ENCODE measurements around the gene GLT1D1.

Gene GLT1D1

GRCh38 chr12:128816643-128816920 lies 36.7 kb upstream of the GLT1D1 start:
- no peak for DNase-seq
- peaks cover 84% of the 10 kb centered on the region for H3K4me1 Mint-ChIP-seq (ENCODE audit: low read depth)
- H3K4me3 Mint-ChIP-seq = no peak overlapping the region
- H3K27ac Mint-ChIP-seq = no peak overlapping the region
- no peaks in the 10 kb centered on the region for H3K9me3 Mint-ChIP-seq
- peaks cover 83% of the 10 kb centered on the region for H3K36me3 Mint-ChIP-seq (ENCODE audit: low read depth)
- H3K27me3 Mint-ChIP-seq = no peaks in the 10 kb centered on the region

GRCh38 chr12:128817111-128818015 lies 35.9 kb upstream of the GLT1D1 start:
- H3K9me3 Mint-ChIP-seq = no peaks in the 10 kb centered on the region
- H3K27ac Mint-ChIP-seq = peak overlapping the region; percentile 39
- H3K27me3 Mint-ChIP-seq = no peaks in the 10 kb centered on the region
- DNase-seq = no peak
- peaks cover 84% of the 10 kb centered on the region for H3K4me1 Mint-ChIP-seq (ENCODE audit: low read depth)
- peaks cover 81% of the 10 kb centered on the region for H3K36me3 Mint-ChIP-seq (ENCODE audit: low read depth)
- no peak overlapping the region for H3K4me3 Mint-ChIP-seq

- no peak for DNase-seq
- Mint-ChIP-seq H3K27me3 (no peaks in the 10 kb centered on the region), H3K4me1 (ENCODE audit: low read depth) (peaks cover 77% of the 10 kb centered on the region), H3K4me3 (no peak overlapping the region), H3K27ac (peak overlapping the region; percentile 46), H3K9me3 (no peaks in the 10 kb centered on the region), H3K36me3 (ENCODE audit: low read depth) (peaks cover 74% of the 10 kb centered on the region)
Measured at GRCh38 chr12:128818065-128819022, 34.9 kb upstream of the GLT1D1 start.

GRCh38 chr12:128819293-128820144 lies 33.8 kb upstream of the GLT1D1 start:
- DNase-seq = no peak
- Mint-ChIP-seq H3K4me3 (no peak overlapping the region), H3K27me3 (no peaks in the 10 kb centered on the region), H3K4me1 (ENCODE audit: low read depth) (peaks cover 66% of the 10 kb centered on the region), H3K36me3 (ENCODE audit: low read depth) (peaks cover 62% of the 10 kb centered on the region), H3K9me3 (no peaks in the 10 kb centered on the region), H3K27ac (no peak overlapping the region)

GRCh38 chr12:128820253-128820652 lies 33.0 kb upstream of the GLT1D1 start:
- no peak overlapping the region for H3K4me3 Mint-ChIP-seq
- H3K4me1 Mint-ChIP-seq (ENCODE audit: low read depth) = peaks cover 65% of the 10 kb centered on the region
- H3K36me3 Mint-ChIP-seq (ENCODE audit: low read depth) = peaks cover 54% of the 10 kb centered on the region
- H3K27me3 Mint-ChIP-seq = no peaks in the 10 kb centered on the region
- no peak for DNase-seq
- H3K9me3 Mint-ChIP-seq = no peaks in the 10 kb centered on the region
- no peak overlapping the region for H3K27ac Mint-ChIP-seq

- Mint-ChIP-seq H3K27me3 (no peaks in the 10 kb centered on the region), H3K27ac (peak overlapping the region; percentile 57), H3K4me1 (ENCODE audit: low read depth) (peaks cover 61% of the 10 kb centered on the region), H3K4me3 (peak overlapping the region; percentile 42), H3K36me3 (ENCODE audit: low read depth) (peaks cover 49% of the 10 kb centered on the region), H3K9me3 (no peaks in the 10 kb centered on the region)
- DNase-seq = no peak
Measured at GRCh38 chr12:128820723-128821432, 32.4 kb upstream of the GLT1D1 start.

- no peak for DNase-seq
- H3K9me3 Mint-ChIP-seq = no peaks in the 10 kb centered on the region
- H3K4me1 Mint-ChIP-seq (ENCODE audit: low read depth) = peaks cover 40% of the 10 kb centered on the region
- H3K27me3 Mint-ChIP-seq = no peaks in the 10 kb centered on the region
- peak overlapping the region; percentile 77 for H3K27ac Mint-ChIP-seq
- peaks cover 36% of the 10 kb centered on the region for H3K36me3 Mint-ChIP-seq (ENCODE audit: low read depth)
- peak overlapping the region; percentile 85 for H3K4me3 Mint-ChIP-seq
Measured at GRCh38 chr12:128823216-128823915, 29.9 kb upstream of the GLT1D1 start.

- H3K36me3 Mint-ChIP-seq (ENCODE audit: low read depth) = peaks cover 32% of the 10 kb centered on the region
- DNase-seq = peak; percentile 96
- H3K27me3 Mint-ChIP-seq = peaks cover 6% of the 10 kb centered on the region
- peak within 1 kb of the TSS; percentile 80 for H3K27ac Mint-ChIP-seq
- H3K4me1 Mint-ChIP-seq (ENCODE audit: low read depth) = peaks cover 34% of the 10 kb centered on the region
- peak within 1 kb of the TSS; percentile 85 for H3K4me3 Mint-ChIP-seq
- no peaks in the 10 kb centered on the region for H3K9me3 Mint-ChIP-seq
Measured at GRCh38 chr12:128823916-128824839, 29.1 kb upstream of the GLT1D1 start, which contains the start of gene SLC15A4. Gene SLC15A4 (minus strand): TSS chr12:128823958. CDS start chr12:128823943, 15 bp downstream.

- H3K4me3 Mint-ChIP-seq = no peak overlapping the region
- peaks cover 34% of the 10 kb centered on the region for H3K4me1 Mint-ChIP-seq (ENCODE audit: low read depth)
- no peak overlapping the region for H3K27ac Mint-ChIP-seq
- DNase-seq = no peak
- H3K27me3 Mint-ChIP-seq = peaks cover 13% of the 10 kb centered on the region
- H3K9me3 Mint-ChIP-seq = no peaks in the 10 kb centered on the region
- peaks cover 16% of the 10 kb centered on the region for H3K36me3 Mint-ChIP-seq (ENCODE audit: low read depth)
Measured at GRCh38 chr12:128825835-128826234, 27.4 kb upstream of the GLT1D1 start.

- peaks cover 21% of the 10 kb centered on the region for H3K4me1 Mint-ChIP-seq (ENCODE audit: low read depth)
- H3K36me3 Mint-ChIP-seq (ENCODE audit: low read depth) = peaks cover 3% of the 10 kb centered on the region
- H3K4me3 Mint-ChIP-seq = no peak overlapping the region
- H3K9me3 Mint-ChIP-seq = no peaks in the 10 kb centered on the region
- DNase-seq = no peak
- no peak overlapping the region for H3K27ac Mint-ChIP-seq
- peaks cover 13% of the 10 kb centered on the region for H3K27me3 Mint-ChIP-seq
Measured at GRCh38 chr12:128827724-128828123, 25.6 kb upstream of the GLT1D1 start.

- Mint-ChIP-seq H3K4me3 (no peak overlapping the region), H3K27ac (peak overlapping the region; percentile 76), H3K27me3 (peaks cover 13% of the 10 kb centered on the region), H3K4me1 (ENCODE audit: low read depth) (peaks cover 14% of the 10 kb centered on the region), H3K9me3 (no peaks in the 10 kb centered on the region), H3K36me3 (ENCODE audit: low read depth) (no peaks in the 10 kb centered on the region)
- DNase-seq = no peak
Measured at GRCh38 chr12:128829861-128830504, 23.3 kb upstream of the GLT1D1 start.

- no peaks in the 10 kb centered on the region for H3K36me3 Mint-ChIP-seq (ENCODE audit: low read depth)
- H3K27me3 Mint-ChIP-seq = peaks cover 16% of the 10 kb centered on the region
- no peaks in the 10 kb centered on the region for H3K9me3 Mint-ChIP-seq
- no peak for DNase-seq
- no peak overlapping the region for H3K4me3 Mint-ChIP-seq
- H3K4me1 Mint-ChIP-seq (ENCODE audit: low read depth) = peaks cover 14% of the 10 kb centered on the region
- no peak overlapping the region for H3K27ac Mint-ChIP-seq
Measured at GRCh38 chr12:128830505-128830893, 22.8 kb upstream of the GLT1D1 start.
